Endometrium (tissue), 2 donors: ENCODE measurements around the gene CORO7.

Experiments used
- FAIRE-seq: peaks from 2 replicates; lab custom pipeline; 2012; peaks lifted over from hg19 to GRCh38; lab: Jason Lieb, UNC
- donor health status: control.
- donor health status: control.

The CORO7 gene

GRCh38 chr16:4383591-4384444 lies 32.6 kb downstream of the CORO7 start:
- FAIRE-seq: no peak

GRCh38 chr16:4382795-4383357 lies 33.5 kb downstream of the CORO7 start:
- no peak for FAIRE-seq

- FAIRE-seq: no peak
Observed at GRCh38 chr16:4381935-4382794, 34.2 kb downstream of the CORO7 start.

- FAIRE-seq: no peak
Observed at GRCh38 chr16:4381072-4381934, 35.1 kb downstream of the CORO7 start.

GRCh38 chr16:4380119-4381063 lies 36.0 kb downstream of the CORO7 start:
- no peak for FAIRE-seq

GRCh38 chr16:4378999-4379690 lies 37.3 kb downstream of the CORO7 start:
- FAIRE-seq: no peak

GRCh38 chr16:4378161-4378666 lies 38.2 kb downstream of the CORO7 start:
- no peak for FAIRE-seq

- FAIRE-seq: no peak
Observed at GRCh38 chr16:4377573-4378154, 38.7 kb downstream of the CORO7 start.

- FAIRE-seq: no peak
Observed at GRCh38 chr16:4376893-4377572, 39.4 kb downstream of the CORO7 start.

GRCh38 chr16:4376126-4376892 lies 40.1 kb downstream of the CORO7 start:
- FAIRE-seq: no peak

GRCh38 chr16:4375717-4376116 lies 40.7 kb downstream of the CORO7 start:
- no peak for FAIRE-seq

GRCh38 chr16:4373909-4374742 lies 42.3 kb downstream of the CORO7 start:
- no peak for FAIRE-seq

GRCh38 chr16:4373356-4373908 lies 43.0 kb downstream of the CORO7 start:
- FAIRE-seq: no peak

GRCh38 chr16:4372578-4373355 lies 43.6 kb downstream of the CORO7 start:
- FAIRE-seq: no peak

- FAIRE-seq: no peak
Observed at GRCh38 chr16:4372001-4372577, 44.3 kb downstream of the CORO7 start.
